OCI-LY7 (cell line): Measurements from ENCODE around the gene SLC18A3.

ENCODE experiments used
- CTCF ChIP-seq: fragments of 200-600 bp; sonication (generic); conservative IDR thresholded peaks from 2 replicates; pipeline ENCODE4 v1.5.1; 2014; ENCODE audit warnings: mild to moderate bottlenecking, antibody characterized with exemption, low read length, moderate library complexity, mixed read lengths
- EZH2phosphoT487 ChIP-seq: fragments of 200-600 bp; sonication (generic); IDR thresholded peaks from 2 replicates; pipeline ENCODE4 v1.6.1; 2018; ENCODE audit warnings: low read depth, borderline replicate concordance, mild to moderate bottlenecking, mixed run types, antibody characterized with exemption, low read length, moderate library complexity, mixed read lengths

GRCh38 chr10:49615213-49615612, 5.1 kb downstream of the SLC18A3 start:
- TF ChIP-seq CTCF (no peak), EZH2phosphoT487 (no peak)
